ENCODE measurements around the gene PINLYP. TPM values are rescaled to one million over a fixed set of nuclear protein-coding genes. Genes with fewer than 3 reads are reported as not detected.

PINLYP gene
- total RNA-seq, 1 experiment from 2014 or later: 0.17 TPM

GRCh38 chr19:43575955-43576878 is 616 bp downstream of the PINLYP start:
- Histone ChIP-seq H3K36me3 (ENCODE audit: control insufficient read depth in 1 of 2, insufficient read depth in 2 of 2, low read length in 2 of 2) (no peaks in the 10 kb centered on the region), H3K4me2 (ENCODE audit: low read length) (peak overlapping the region; percentile 57), H3K27ac (ENCODE audit: low read depth, low read length) (peak overlapping the region; percentile 65), H4K20me1 (ENCODE audit: insufficient read depth) (no peaks in the 10 kb centered on the region), H3K4me1 (ENCODE audit: control insufficient read depth in 1 of 2, insufficient read depth in 2 of 2, low read length in 2 of 2) (peaks cover 11 to 14% of the 10 kb centered on the region in 2 experiments), H3K27me3 (ENCODE audit: insufficient read depth, low read length) (no peaks in the 10 kb centered on the region), H3K9me3 (ENCODE audit: control insufficient read depth in 1 of 2, insufficient read depth in 1 of 2, low read depth in 1 of 2, low read length in 2 of 2) (no peaks in the 10 kb centered on the region), H2AFZ (ENCODE audit: low read depth, low read length, poor library complexity, severe bottlenecking) (peak overlapping the region; percentile 53), H3K79me2 (ENCODE audit: insufficient read depth, low read length) (peaks cover 10% of the 10 kb centered on the region; the same call in 1 of the 2 replicates), H3K4me3 (replicated peaks in 1 of 2; ENCODE audit: low read depth in 1 of 2, low read length in 2 of 2) (peak overlapping the region; percentile 13 to 85; a peak in 3 of 4 replicates), H3K9me2 (ENCODE audit: insufficient read depth) (no peaks in the 10 kb centered on the region), H3K9ac (ENCODE audit: low read length) (peak overlapping the region; percentile 60)
- ATAC-seq: peak; percentile 2; the same call in 1 of the 2 replicates
- no peak for DNase-seq (ENCODE audit: low read depth, low spot score)
- intact Hi-C loops (cut with micrococcal nuclease): loop anchor here (1.0 kb wide), 1 partner anchor 20 kb away; the partner anchor contains the start of genes IRGQ and ZNF576
- RAD21 ChIA-PET (ENCODE audit: low non-redundant PET in 1 of 2, low total read pairs in 2 of 2, uncharacterized antibody in 2 of 2, unreplicated experiment in 2 of 2): no interaction called here
- CTCF ChIA-PET: interaction anchor here (1.2 kb wide), 1 partner anchor 21 kb away, joined by 3 read pairs; no protein-coding TSS in a partner anchor
- BruUV-seq (replicated peaks): TSS peak; percentile 78
- TF ChIP-seq EZH2phosphoT487 (IDR thresholded peaks at IDR 0.05; ENCODE audit: borderline replicate concordance) (no peak), POLR2AphosphoS5 (IDR thresholded peaks at IDR 0.05; ENCODE audit: low read depth, low read length) (no peak), EZH2 (IDR thresholded peaks at IDR 0.05) (no peak), ZBTB33 (IDR thresholded peaks at IDR 0.05; ENCODE audit: extremely low read depth, insufficient replicate concordance, low read length) (no peak), SIN3A (IDR thresholded peaks at IDR 0.05; ENCODE audit: low read depth) (no peak), SP1 (IDR thresholded peaks at IDR 0.05; ENCODE audit: low read depth) (no peak), FOSL1 (IDR thresholded peaks at IDR 0.05; ENCODE audit: low read depth) (no peak), SRF (IDR thresholded peaks at IDR 0.05; ENCODE audit: low read depth) (no peak), CBX3 (IDR thresholded peaks at IDR 0.05; ENCODE audit: low read depth) (no peak), YY1 (IDR thresholded peaks at IDR 0.05; ENCODE audit: extremely low read depth, insufficient replicate concordance, low read depth, low read length) (no peak), MAX (IDR thresholded peaks at IDR 0.05) (no peak), ATF3 (IDR thresholded peaks at IDR 0.05) (no peak), ZFX (IDR thresholded peaks at IDR 0.05) (no peak), TCF7L2 (IDR thresholded peaks at IDR 0.05; ENCODE audit: borderline replicate concordance, extremely low read depth, insufficient read depth, insufficient read length) (no peak)
- POLR2A ChIA-PET: interaction anchor here (1.8 kb wide), 1 partner anchor 20 kb away, joined by 6 read pairs; the partner anchor contains the start of genes IRGQ and ZNF576

Measured in HCT116 (cell line).